NB4 (cell line): Measurements from ENCODE around the gene DNAJC21.

ENCODE experiments used
- MAX ChIP-seq: IDR thresholded peaks from 2 replicates; pipeline ENCODE4 v1.6.1; 2011; ENCODE audit warnings: low read depth, low read length
- MYC ChIP-seq: IDR thresholded peaks from 2 replicates; pipeline ENCODE4 v1.6.1; 2011; ENCODE audit warnings: low read depth, low read length
- POLR2A ChIP-seq: IDR thresholded peaks from 2 replicates; pipeline ENCODE4 v1.6.1; 2011; ENCODE audit warnings: mild to moderate bottlenecking; ENCODE audit not compliant: insufficient read length; ENCODE audit errors: extremely low read depth
- TF ChIP-seq, protein P1 (sequence below): IDR thresholded peaks from one replicate; pipeline ENCODE4 v1.5.1; 2012; ENCODE audit warnings: low read depth, low read length

DNA sequence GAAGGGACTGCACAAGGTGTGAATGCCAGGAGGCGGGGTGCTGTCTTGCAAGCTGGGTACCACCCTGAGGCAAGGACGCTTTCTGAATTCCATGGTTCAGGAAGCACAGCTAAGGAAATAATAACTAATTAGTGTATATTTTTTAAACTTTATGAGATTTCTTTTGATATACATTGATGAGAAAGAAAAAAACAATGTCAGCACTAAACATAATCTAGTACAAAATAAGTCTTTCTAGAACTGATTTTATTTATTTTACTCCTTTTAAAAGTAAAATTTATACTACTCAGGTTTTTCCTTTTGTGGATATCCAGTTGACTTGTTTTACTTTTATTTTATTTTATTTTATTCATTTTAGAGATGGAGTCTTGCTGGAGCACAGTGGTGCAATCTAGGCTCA is 3.6 kb downstream of the DNAJC21 start:
- TF ChIP-seq, protein P1, sequence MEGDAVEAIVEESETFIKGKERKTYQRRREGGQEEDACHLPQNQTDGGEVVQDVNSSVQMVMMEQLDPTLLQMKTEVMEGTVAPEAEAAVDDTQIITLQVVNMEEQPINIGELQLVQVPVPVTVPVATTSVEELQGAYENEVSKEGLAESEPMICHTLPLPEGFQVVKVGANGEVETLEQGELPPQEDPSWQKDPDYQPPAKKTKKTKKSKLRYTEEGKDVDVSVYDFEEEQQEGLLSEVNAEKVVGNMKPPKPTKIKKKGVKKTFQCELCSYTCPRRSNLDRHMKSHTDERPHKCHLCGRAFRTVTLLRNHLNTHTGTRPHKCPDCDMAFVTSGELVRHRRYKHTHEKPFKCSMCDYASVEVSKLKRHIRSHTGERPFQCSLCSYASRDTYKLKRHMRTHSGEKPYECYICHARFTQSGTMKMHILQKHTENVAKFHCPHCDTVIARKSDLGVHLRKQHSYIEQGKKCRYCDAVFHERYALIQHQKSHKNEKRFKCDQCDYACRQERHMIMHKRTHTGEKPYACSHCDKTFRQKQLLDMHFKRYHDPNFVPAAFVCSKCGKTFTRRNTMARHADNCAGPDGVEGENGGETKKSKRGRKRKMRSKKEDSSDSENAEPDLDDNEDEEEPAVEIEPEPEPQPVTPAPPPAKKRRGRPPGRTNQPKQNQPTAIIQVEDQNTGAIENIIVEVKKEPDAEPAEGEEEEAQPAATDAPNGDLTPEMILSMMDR: no peak
- no peak for TF ChIP-seq MAX
- no peak for TF ChIP-seq POLR2A
- TF ChIP-seq MYC: no peak
